Neural progenitor cell (in vitro differentiated cells): ENCODE measurements around the gene RSPH9. TPM values are rescaled to one million over a fixed set of nuclear protein-coding genes. Genes with fewer than 3 reads are reported as not detected.

Experiments
- DNase-seq: peaks from one replicate; pipeline ENCODE4 v3.0.0-alpha.2; 2016; ENCODE audit warnings: low spot score
- H2AFZ ChIP-seq: fragments of 200-600 bp; sonication (generic); replicated peaks from 2 replicates; pipeline ENCODE4 v1.6.1; 2016; ENCODE audit warnings: antibody characterized with exemption
- H3F3A ChIP-seq: fragments of 200-600 bp; sonication (generic); 2 replicates; pipeline ENCODE4 v1.6.1; 2016; ENCODE audit warnings: antibody characterized with exemption, low read depth
- H3K27ac ChIP-seq: fragments of 200-600 bp; sonication (generic); 2 replicates; pipeline ENCODE4 v1.5.1; 2016; ENCODE audit warnings: mild to moderate bottlenecking
- H3K27me3 ChIP-seq: fragments of 200-600 bp; sonication (generic); 2 replicates; pipeline ENCODE4 v1.6.1; 2016; ENCODE audit warnings: mild to moderate bottlenecking, moderate library complexity
- H3K36me3 ChIP-seq: fragments of 200-600 bp; sonication (generic); 2 replicates; pipeline ENCODE4 v1.5.1; 2016
- H3K4me1 ChIP-seq: fragments of 200-600 bp; sonication (generic); 2 replicates; pipeline ENCODE4 v1.6.1; 2016; ENCODE audit warnings: mixed run types
- H3K4me2 ChIP-seq: fragments of 200-600 bp; sonication (generic); 2 replicates; pipeline ENCODE4 v1.6.1; 2016
- H3K4me3 ChIP-seq: fragments of 200-600 bp; sonication (generic); 2 replicates; pipeline ENCODE4 v1.5.1; 2016
- H3K79me2 ChIP-seq: fragments of 200-600 bp; sonication (generic); 2 replicates; pipeline ENCODE4 v1.6.1; 2016; ENCODE audit warnings: low read depth
- H3K9ac ChIP-seq: fragments of 200-600 bp; sonication (generic); 2 replicates; pipeline ENCODE4 v1.6.1; 2016
- H3K9me3 ChIP-seq: fragments of 200-600 bp; sonication (generic); 2 replicates; pipeline ENCODE4 v1.5.1; 2016; ENCODE audit warnings: low read depth
- H4K20me1 ChIP-seq: fragments of 200-600 bp; sonication (generic); 2 replicates; pipeline ENCODE4 v1.6.1; 2016; ENCODE audit warnings: low read depth
- H3K27ac Mint-ChIP-seq: 3 replicates; pipeline ENCODE4 v1.8.0; 2021; ENCODE audit warnings: mixed read lengths
- H3K27me3 Mint-ChIP-seq: 2 replicates; pipeline ENCODE4 v1.8.0; 2022; ENCODE audit warnings: low read depth, mild to moderate bottlenecking, inconsistent platforms, moderate library complexity, mixed read lengths; ENCODE audit not compliant: insufficient read depth
- H3K36me3 Mint-ChIP-seq: 3 replicates; pipeline ENCODE4 v1.8.0; 2021; ENCODE audit warnings: mixed read lengths
- H3K4me1 Mint-ChIP-seq: 3 replicates; pipeline ENCODE4 v1.8.0; 2021; ENCODE audit warnings: mixed read lengths
- H3K4me3 Mint-ChIP-seq: 3 replicates; pipeline ENCODE4 v1.8.0; 2021; ENCODE audit warnings: mild to moderate bottlenecking, moderate library complexity, mixed read lengths
- H3K9me3 Mint-ChIP-seq: 3 replicates; pipeline ENCODE4 v1.8.0; 2020; ENCODE audit warnings: mixed read lengths
- EZH2 ChIP-seq: fragments of 200-600 bp; sonication (generic); IDR thresholded peaks from 2 replicates; pipeline ENCODE4 v1.6.1; 2017; ENCODE audit warnings: antibody characterized with exemption, mild to moderate bottlenecking, moderate library complexity
- EZH2phosphoT487 ChIP-seq: fragments of 200-600 bp; sonication (generic); IDR thresholded peaks from 2 replicates; pipeline ENCODE4 v1.6.1; 2017; ENCODE audit warnings: antibody characterized with exemption
- total RNA-seq: library from RNA; depleted of rRNA; stranded (reverse); fragments of >200 nt; gene quantifications from 2 replicates; pipeline ENCODE4 v1.2.3, GENCODE V29; 2015; ENCODE audit warnings: low replicate concordance
- TF ChIP-seq, protein P1 (sequence below): fragments of 200-600 bp; sonication (generic); IDR thresholded peaks from 2 replicates; pipeline ENCODE4 v1.5.1; 2017; ENCODE audit warnings: antibody characterized with exemption, mild to moderate bottlenecking

RSPH9 gene
- total RNA-seq, 1 donor from 2014 or later = 0.47 TPM

DNA sequence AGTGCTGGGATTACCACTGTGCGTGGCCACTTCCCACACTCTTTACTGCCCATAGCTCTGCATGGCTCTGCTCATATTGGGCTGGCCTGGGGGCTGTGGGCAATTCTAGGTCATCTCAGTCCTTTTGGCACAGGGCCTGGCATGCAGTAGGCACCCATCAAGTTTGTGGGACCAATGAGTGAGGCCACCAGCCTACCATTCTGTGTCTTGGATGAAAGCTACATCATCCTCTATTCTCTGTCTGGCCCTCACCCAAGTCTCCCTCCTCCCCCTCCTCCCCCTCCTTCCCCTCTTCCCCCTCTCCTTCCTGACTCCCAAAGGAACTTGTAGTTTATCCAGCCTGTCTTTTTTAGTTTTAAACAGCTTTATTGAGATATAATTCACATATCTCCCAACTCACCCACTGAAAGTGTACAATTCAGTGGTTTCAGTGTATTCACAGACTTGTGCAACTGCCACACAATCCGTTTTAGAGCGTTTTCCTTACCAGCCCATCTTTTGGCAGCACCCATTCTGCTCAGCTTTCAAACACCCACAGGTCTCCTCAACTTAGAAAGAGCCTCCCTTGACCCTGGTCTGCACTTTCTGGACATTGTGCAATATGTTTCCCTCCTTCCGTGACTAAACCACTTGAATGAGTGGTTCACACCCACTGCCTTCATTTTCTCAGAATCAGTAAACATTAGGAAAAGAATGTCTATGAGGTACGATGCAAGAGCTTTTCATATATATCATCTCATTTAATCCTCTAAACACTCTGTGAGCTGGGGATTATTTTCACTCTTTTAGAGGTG, 64.2 kb downstream of the RSPH9 start:
- H3K27ac Mint-ChIP-seq = peak overlapping the region; percentile 88
- peaks cover 52% of the 10 kb centered on the region for H3K4me1 Mint-ChIP-seq

DNA sequence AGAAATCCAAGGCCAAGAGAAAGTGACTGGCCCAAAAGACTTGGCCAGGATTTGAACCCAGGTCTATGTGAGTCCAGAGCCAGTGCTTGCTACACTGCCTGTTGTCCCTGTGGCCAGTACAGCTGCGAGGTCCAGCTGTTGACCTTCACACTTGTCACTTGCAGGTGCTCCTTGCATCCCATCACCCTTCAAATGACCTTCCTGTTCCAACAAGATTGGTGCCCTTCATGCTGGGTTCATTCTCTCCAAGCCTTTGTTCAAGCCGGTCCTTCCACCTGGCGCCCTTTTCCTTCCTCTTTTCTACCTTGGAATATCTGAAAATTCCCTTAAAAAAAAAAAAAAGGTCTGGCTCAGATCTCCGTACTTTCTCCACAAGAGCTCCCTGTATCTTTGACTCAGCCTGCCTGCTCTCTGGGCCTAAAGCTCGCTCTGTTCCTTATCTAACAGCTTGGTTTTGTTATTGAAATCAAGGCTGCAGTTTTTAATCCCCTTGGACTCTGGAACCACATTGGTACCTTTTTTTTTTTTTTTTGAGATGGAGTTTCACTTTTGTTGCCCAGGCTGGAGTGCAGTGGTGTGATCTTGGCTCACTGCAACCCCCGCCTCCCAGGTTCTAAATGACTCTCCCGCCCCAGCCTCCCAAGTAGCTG, 64.9 kb downstream of the RSPH9 start:
- Histone ChIP-seq H3K9me3 (no peaks in the 10 kb centered on the region), H4K20me1 (no peaks in the 10 kb centered on the region)
- no peaks in the 10 kb centered on the region for H3K9me3 Mint-ChIP-seq

More for the DNA sequence above, 64.2 kb downstream of the RSPH9 start:
- Histone ChIP-seq H3K4me2 (no peak overlapping the region), H3K79me2 (no peaks in the 10 kb centered on the region), H3F3A (peaks cover 14% of the 10 kb centered on the region), H2AFZ (no peak overlapping the region), H3K9me3 (no peaks in the 10 kb centered on the region), H3K27me3 (no peaks in the 10 kb centered on the region), H4K20me1 (no peaks in the 10 kb centered on the region), H3K27ac (no peak overlapping the region), H3K36me3 (no peaks in the 10 kb centered on the region), H3K4me1 (peaks cover 26% of the 10 kb centered on the region), H3K4me3 (no peak overlapping the region), H3K9ac (no peak overlapping the region)
- H3K36me3 Mint-ChIP-seq = no peaks in the 10 kb centered on the region
- TF ChIP-seq, protein P1, sequence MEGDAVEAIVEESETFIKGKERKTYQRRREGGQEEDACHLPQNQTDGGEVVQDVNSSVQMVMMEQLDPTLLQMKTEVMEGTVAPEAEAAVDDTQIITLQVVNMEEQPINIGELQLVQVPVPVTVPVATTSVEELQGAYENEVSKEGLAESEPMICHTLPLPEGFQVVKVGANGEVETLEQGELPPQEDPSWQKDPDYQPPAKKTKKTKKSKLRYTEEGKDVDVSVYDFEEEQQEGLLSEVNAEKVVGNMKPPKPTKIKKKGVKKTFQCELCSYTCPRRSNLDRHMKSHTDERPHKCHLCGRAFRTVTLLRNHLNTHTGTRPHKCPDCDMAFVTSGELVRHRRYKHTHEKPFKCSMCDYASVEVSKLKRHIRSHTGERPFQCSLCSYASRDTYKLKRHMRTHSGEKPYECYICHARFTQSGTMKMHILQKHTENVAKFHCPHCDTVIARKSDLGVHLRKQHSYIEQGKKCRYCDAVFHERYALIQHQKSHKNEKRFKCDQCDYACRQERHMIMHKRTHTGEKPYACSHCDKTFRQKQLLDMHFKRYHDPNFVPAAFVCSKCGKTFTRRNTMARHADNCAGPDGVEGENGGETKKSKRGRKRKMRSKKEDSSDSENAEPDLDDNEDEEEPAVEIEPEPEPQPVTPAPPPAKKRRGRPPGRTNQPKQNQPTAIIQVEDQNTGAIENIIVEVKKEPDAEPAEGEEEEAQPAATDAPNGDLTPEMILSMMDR = no peak
- TF ChIP-seq EZH2phosphoT487 = no peak
- TF ChIP-seq EZH2 = no peak
- H3K4me3 Mint-ChIP-seq = no peak overlapping the region
- DNase-seq = no peak
- no peaks in the 10 kb centered on the region for H3K9me3 Mint-ChIP-seq
- peaks cover 15% of the 10 kb centered on the region for H3K27me3 Mint-ChIP-seq

DNA sequence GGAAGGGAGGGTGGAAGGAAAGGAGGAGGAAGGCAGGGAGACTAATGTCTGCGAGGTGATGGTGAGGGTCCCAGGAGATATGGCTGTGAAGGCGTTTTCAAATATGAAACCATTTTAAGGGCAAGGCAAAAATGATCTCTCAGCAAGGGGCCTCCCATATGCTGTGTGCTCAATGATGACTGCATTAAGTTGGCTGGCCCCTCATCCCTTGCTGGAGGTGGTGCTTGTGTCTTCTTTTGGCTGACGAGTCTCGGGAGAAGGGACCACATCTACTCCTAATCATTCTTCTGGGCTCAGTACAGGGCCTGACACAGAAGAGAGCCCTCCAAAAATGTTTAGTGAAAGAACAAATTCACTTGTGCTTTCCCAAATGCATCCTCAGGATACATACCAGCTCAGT, 65.7 kb downstream of the RSPH9 start:
- no peaks in the 10 kb centered on the region for H3K79me2 ChIP-seq
- Mint-ChIP-seq H3K27me3 (peaks cover 19% of the 10 kb centered on the region), H3K27ac (no peak overlapping the region), H3K4me1 (peaks cover 49% of the 10 kb centered on the region), H3K9me3 (no peaks in the 10 kb centered on the region), H3K36me3 (no peaks in the 10 kb centered on the region), H3K4me3 (no peak overlapping the region)
- H3F3A ChIP-seq = peaks cover 2% of the 10 kb centered on the region
- H3K4me1 ChIP-seq = peaks cover 25% of the 10 kb centered on the region
- DNase-seq = no peak
- H3K4me2 ChIP-seq = no peak overlapping the region
- no peaks in the 10 kb centered on the region for H4K20me1 ChIP-seq
- H2AFZ ChIP-seq = no peak overlapping the region
- H3K27me3 ChIP-seq = no peaks in the 10 kb centered on the region
- TF ChIP-seq EZH2phosphoT487 = no peak
- TF ChIP-seq EZH2 = no peak
- TF ChIP-seq, protein P1 = no peak
- no peak overlapping the region for H3K27ac ChIP-seq
- no peak overlapping the region for H3K4me3 ChIP-seq
- H3K9ac ChIP-seq = no peak overlapping the region
- H3K9me3 ChIP-seq = no peaks in the 10 kb centered on the region
- no peaks in the 10 kb centered on the region for H3K36me3 ChIP-seq

More for the DNA sequence above, 64.9 kb downstream of the RSPH9 start:
- peaks cover 15% of the 10 kb centered on the region for H3K27me3 Mint-ChIP-seq
- Histone ChIP-seq H3F3A (peaks cover 10% of the 10 kb centered on the region), H3K4me3 (no peak overlapping the region), H3K79me2 (no peaks in the 10 kb centered on the region), H3K27ac (no peak overlapping the region), H3K4me1 (peaks cover 30% of the 10 kb centered on the region), H3K4me2 (no peak overlapping the region), H3K27me3 (no peaks in the 10 kb centered on the region), H2AFZ (no peak overlapping the region), H3K36me3 (no peaks in the 10 kb centered on the region), H3K9ac (no peak overlapping the region)
- DNase-seq = no peak
- no peak overlapping the region for H3K4me3 Mint-ChIP-seq
- H3K4me1 Mint-ChIP-seq = peaks cover 53% of the 10 kb centered on the region
- no peaks in the 10 kb centered on the region for H3K36me3 Mint-ChIP-seq
- TF ChIP-seq EZH2phosphoT487 (no peak), EZH2 (no peak)
- TF ChIP-seq, protein P1 = no peak
- no peak overlapping the region for H3K27ac Mint-ChIP-seq
